ENCODE measurements around the gene CYP19A1. TPM values are rescaled to one million over a fixed set of nuclear protein-coding genes. Genes with fewer than 3 reads are reported as not detected.

CYP19A1 gene
- total RNA-seq, 1 experiment from 2014 or later, result not detected

DNA sequence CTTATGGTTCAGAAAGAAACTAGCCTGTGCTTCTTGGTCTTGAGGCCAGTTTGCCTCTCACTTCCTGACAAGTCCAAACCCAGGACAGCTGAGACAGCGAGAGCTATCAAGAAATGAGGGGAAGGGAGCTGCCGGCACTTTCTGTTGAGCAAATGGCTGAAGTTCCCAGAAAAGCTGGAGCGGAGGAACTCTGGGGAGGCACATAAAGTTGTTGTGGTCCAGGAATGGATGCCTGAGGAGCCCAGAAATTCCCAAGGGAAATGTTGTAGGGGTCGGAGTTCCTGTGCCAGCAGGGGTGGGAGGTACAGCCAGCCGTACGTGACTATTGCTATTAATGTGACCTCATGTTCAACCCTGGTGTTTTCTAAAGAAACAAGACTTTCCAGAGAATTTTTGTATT lies 144.9 kb downstream of the CYP19A1 start:
- in situ Hi-C loops (cut with HindIII; ENCODE audit: low pct_unique_long_range_greater_than_20kb, low sequenced_read_pairs), result no loop called here
- no TSS peak for BruUV-seq (replicated peaks)
- no peaks in the 10 kb centered on the region for H3K9me3 ChIP-seq (ENCODE audit: control insufficient read depth, insufficient read depth, low read depth, low read length)
- DNase-seq (ENCODE audit: low read depth, low spot score) (no peak), ATAC-seq (no peak)
- ChIA-PET CTCF (interaction anchor here (2.0 kb wide), 1 partner anchor 31 kb away, joined by 24 read pairs; no protein-coding TSS in a partner anchor), POLR2A (interaction anchor here (0.6 kb wide), 1 partner anchor 355 kb away, joined by 3 read pairs; no protein-coding TSS in a partner anchor)
- no peaks in the 10 kb centered on the region for H3K27me3 ChIP-seq (ENCODE audit: control insufficient read depth, insufficient read depth, low read length)
- intact Hi-C loops (cut with micrococcal nuclease; ENCODE audit: unreplicated experiment), result no loop called here
- H3K4me3 ChIP-seq (ENCODE audit: low read depth in 2 of 2, low read length in 2 of 2), result no peak overlapping the region
- no peaks in the 10 kb centered on the region for H3K36me3 ChIP-seq (ENCODE audit: control insufficient read depth, insufficient read depth, low read length)
- no peaks in the 10 kb centered on the region for H3K4me1 ChIP-seq (ENCODE audit: control insufficient read depth, insufficient read depth, low read length)
- no peak for TF ChIP-seq POLR2AphosphoS5 (IDR thresholded peaks at IDR 0.05; ENCODE audit: low read depth, low read length)
- TF ChIP-seq, protein P1, sequence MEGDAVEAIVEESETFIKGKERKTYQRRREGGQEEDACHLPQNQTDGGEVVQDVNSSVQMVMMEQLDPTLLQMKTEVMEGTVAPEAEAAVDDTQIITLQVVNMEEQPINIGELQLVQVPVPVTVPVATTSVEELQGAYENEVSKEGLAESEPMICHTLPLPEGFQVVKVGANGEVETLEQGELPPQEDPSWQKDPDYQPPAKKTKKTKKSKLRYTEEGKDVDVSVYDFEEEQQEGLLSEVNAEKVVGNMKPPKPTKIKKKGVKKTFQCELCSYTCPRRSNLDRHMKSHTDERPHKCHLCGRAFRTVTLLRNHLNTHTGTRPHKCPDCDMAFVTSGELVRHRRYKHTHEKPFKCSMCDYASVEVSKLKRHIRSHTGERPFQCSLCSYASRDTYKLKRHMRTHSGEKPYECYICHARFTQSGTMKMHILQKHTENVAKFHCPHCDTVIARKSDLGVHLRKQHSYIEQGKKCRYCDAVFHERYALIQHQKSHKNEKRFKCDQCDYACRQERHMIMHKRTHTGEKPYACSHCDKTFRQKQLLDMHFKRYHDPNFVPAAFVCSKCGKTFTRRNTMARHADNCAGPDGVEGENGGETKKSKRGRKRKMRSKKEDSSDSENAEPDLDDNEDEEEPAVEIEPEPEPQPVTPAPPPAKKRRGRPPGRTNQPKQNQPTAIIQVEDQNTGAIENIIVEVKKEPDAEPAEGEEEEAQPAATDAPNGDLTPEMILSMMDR (IDR thresholded peaks at IDR 0.05), result no peak
- TF ChIP-seq, protein P2, sequence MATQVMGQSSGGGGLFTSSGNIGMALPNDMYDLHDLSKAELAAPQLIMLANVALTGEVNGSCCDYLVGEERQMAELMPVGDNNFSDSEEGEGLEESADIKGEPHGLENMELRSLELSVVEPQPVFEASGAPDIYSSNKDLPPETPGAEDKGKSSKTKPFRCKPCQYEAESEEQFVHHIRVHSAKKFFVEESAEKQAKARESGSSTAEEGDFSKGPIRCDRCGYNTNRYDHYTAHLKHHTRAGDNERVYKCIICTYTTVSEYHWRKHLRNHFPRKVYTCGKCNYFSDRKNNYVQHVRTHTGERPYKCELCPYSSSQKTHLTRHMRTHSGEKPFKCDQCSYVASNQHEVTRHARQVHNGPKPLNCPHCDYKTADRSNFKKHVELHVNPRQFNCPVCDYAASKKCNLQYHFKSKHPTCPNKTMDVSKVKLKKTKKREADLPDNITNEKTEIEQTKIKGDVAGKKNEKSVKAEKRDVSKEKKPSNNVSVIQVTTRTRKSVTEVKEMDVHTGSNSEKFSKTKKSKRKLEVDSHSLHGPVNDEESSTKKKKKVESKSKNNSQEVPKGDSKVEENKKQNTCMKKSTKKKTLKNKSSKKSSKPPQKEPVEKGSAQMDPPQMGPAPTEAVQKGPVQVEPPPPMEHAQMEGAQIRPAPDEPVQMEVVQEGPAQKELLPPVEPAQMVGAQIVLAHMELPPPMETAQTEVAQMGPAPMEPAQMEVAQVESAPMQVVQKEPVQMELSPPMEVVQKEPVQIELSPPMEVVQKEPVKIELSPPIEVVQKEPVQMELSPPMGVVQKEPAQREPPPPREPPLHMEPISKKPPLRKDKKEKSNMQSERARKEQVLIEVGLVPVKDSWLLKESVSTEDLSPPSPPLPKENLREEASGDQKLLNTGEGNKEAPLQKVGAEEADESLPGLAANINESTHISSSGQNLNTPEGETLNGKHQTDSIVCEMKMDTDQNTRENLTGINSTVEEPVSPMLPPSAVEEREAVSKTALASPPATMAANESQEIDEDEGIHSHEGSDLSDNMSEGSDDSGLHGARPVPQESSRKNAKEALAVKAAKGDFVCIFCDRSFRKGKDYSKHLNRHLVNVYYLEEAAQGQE (IDR thresholded peaks at IDR 0.05; ENCODE audit: insufficient read depth in 1 of 2, low read depth in 2 of 2, low read length in 1 of 2), result no peak
- TF ChIP-seq SIN3A (IDR thresholded peaks at IDR 0.05; ENCODE audit: borderline replicate concordance, insufficient read depth, low read depth, low read length), result no peak
- TF ChIP-seq TCF7L2 (IDR thresholded peaks at IDR 0.05; ENCODE audit: low read depth, low read length), result no peak
- H3K27ac ChIP-seq (ENCODE audit: low read length), result no peak overlapping the region

DNA sequence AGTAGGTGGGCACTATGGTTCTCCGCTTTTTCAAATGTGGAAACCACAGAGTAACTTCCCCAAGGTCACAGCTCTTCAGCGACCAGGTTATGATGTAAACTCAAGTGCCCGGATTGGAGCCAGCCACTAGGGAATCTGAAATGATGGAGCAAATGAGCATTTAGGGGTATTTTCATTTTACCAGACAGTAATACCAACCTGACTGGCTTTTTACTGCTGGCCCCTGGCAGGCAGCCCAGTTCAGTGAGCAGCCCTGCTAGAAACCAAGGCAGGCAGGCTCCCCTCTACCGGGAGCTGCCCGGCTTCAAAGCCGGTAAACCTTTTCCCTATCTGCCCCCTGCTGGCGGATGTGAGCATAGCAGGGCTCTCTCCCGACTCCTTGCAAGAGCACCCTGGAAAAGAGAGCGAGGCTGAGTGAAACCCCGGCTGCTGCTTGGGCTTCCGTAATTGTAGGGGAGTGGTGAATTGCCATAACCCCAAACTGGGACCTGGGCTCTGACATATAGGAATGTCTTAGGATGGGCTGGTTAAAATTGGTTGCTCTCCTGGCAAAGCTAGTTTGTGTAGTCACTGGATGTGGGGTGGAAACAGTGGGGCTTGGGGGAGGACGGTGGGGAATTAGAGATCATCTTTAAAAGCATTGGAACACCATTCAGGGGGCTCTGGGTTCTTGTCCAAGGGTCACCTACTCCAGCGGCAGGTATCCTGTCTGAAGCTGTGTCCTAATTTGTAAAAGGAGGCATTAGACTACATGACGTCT lies 145.7 kb downstream of the CYP19A1 start:
- ATAC-seq (peak; percentile 98), DNase-seq (ENCODE audit: low read depth, low spot score) (peak; percentile 71)
- no peaks in the 10 kb centered on the region for H3K27me3 ChIP-seq (ENCODE audit: control insufficient read depth, insufficient read depth, low read length)
- TF ChIP-seq, protein P1 (IDR thresholded peaks at IDR 0.05), result peak; percentile 96
- TF ChIP-seq, protein P2 (IDR thresholded peaks at IDR 0.05; ENCODE audit: insufficient read depth in 1 of 2, low read depth in 2 of 2, low read length in 1 of 2), result no peak
- TF ChIP-seq SIN3A (IDR thresholded peaks at IDR 0.05; ENCODE audit: borderline replicate concordance, insufficient read depth, low read depth, low read length), result no peak
- H3K4me1 ChIP-seq (ENCODE audit: control insufficient read depth, insufficient read depth, low read length), result no peaks in the 10 kb centered on the region
- CTCF ChIA-PET, result interaction anchor here (0.7 to 2.0 kb wide), 2 partner anchors 30 to 539 kb away, joined by 3 to 24 read pairs; no protein-coding TSS in a partner anchor
- intact Hi-C loops (cut with micrococcal nuclease; ENCODE audit: unreplicated experiment) (loop anchor here (1.0 kb wide), 1 partner anchor 29 kb away; no protein-coding TSS in a partner anchor), in situ Hi-C loops (cut with HindIII; ENCODE audit: low pct_unique_long_range_greater_than_20kb, low sequenced_read_pairs) (no loop called here)
- H3K9me3 ChIP-seq (ENCODE audit: control insufficient read depth, insufficient read depth, low read depth, low read length), result no peaks in the 10 kb centered on the region
- BruUV-seq (replicated peaks), result no TSS peak
- no peak overlapping the region for H3K4me3 ChIP-seq (ENCODE audit: low read depth in 2 of 2, low read length in 2 of 2)
- POLR2A ChIA-PET, result no interaction called here
- H3K36me3 ChIP-seq (ENCODE audit: control insufficient read depth, insufficient read depth, low read length), result no peaks in the 10 kb centered on the region
- H3K27ac ChIP-seq (ENCODE audit: low read length), result no peak overlapping the region
